NCI-H774 (cell line): ENCODE measurements around the gene MGP.

Experiments
- DNase-seq: peaks from one replicate; lab custom pipeline; 2025; lab: John Stamatoyannopoulos, UW

Gene MGP

GRCh38 chr12:14885718-14886221 lies at the start of gene MGP:
TSS of gene MGP (minus strand) at chr12:14885854. CDS start at chr12:14885791, 63 bp downstream.
- DNase-seq = no peak

DNA sequence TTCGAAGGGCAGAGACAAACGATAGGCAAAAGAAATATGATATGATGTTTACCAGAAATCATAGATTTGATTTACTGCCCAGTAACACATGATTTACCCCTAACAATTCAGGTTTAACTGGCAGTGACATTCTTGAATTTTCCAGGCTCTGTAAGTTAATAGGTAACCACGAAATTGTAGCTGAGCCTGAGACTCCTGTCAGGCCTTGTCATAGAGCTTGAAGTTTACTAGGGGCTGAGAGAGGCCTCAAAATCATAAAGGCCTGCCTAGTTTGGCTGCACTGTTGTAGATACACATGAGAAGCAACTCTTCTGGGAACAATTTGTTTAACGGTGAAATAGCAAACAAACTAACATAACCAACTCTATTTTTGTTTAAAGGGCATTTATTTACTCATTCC lies 49.4 kb upstream of the MGP start:
- no peak for DNase-seq

DNA sequence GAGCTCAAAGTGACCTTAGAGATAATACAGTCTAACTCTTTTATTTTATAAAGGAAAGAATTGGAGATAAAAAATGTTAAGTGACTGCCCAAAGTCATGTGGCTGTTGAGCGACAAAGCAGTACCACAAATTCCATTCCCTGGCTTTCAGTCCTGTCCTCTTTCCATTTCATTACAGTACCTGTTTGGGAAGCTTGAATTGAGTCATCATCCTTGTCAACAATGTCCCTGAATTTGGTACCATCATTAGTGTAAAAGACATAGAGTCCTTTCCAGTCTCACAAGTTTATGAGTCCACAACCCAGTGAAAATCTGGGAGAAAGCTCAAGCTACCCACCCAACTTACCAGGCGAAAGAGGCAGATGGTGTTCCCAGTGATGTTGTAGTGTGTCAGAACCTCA lies 48.9 kb upstream of the MGP start:
- no peak for DNase-seq

GRCh38 chr12:14931791-14932560 lies 46.3 kb upstream of the MGP start:
- DNase-seq = no peak

DNA sequence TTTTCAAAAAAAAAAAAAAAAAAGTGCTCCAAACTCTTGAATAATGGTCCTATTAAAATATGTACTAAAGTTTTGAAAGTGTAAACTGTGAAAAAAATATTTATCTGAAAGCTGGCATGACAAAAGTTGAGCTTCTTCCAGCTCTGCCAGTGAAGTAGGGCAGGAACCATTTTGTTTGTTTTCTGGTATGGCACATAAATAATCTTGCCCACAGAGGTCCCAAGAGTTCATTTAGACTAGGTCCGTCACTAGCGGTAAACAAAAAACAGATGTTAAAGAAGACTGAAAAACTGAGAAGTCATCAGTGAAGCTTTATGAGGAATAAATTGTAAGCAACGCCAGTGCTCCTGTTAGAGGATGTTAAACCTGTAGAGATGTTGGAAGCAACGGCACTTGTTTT lies 45.7 kb upstream of the MGP start:
- DNase-seq = no peak

GRCh38 chr12:14930299-14930698 lies 44.6 kb upstream of the MGP start:
- no peak for DNase-seq

DNA sequence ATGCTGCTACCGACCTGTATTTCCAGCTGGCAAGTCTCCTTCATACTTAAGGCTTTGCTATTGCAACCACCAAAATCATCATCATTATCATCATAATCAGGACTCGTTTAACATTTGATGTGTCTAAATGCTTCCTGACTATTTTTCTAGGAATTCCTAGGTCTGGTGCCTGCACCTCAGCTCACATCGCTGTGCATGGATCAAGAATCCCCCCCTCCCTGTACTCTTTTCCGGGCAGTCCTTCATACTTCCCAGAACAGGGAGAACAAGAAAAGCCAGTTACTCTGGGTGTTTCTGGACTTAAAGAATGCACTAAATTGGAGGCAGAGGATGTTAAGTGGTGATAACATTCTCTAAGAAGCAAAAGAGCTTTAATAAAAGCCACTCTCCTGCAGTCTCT lies 43.3 kb upstream of the MGP start:
- DNase-seq = no peak

DNA sequence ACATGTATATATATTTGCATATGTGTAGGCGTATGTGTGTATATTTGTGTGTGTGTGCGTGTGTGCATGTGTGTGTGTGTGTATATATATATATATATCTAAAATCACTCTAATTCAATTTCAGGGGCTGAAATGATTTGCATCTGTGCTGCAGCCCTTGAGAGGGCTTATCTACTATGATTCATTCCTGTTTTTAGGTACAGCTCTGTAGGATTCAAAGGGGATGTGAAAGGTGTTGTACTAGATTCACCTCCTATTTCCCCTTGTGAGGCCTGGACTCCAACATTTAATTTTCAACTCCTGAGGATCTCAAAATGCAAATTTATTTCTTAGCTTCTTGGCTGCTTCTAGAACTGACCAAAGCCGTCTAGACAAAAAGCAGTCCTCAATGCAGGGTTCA lies 41.6 kb upstream of the MGP start:
- DNase-seq = no peak

DNA sequence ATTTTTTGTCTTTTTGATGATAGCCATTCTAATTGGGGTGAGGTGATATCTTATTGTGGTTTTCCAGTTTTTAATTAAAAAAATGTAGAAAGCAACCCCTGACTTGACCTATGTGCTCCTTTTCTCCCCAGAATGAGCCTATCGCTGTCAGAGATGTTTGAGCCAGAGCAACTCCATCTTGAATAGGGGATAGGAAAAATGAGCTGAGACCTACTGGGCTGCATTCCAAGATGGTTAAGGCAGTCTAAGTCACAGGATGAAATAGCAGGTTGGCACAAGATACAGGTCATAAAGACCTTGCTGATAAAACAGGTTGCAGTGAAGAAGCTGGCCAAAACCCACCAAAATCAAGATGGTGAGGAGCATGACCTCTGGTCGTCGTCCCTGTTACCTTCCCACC lies 38.9 kb upstream of the MGP start:
- no peak for DNase-seq

- no peak for DNase-seq
Observed at GRCh38 chr12:14923944-14924343, 38.3 kb upstream of the MGP start.

GRCh38 chr12:14921218-14921617 lies 35.6 kb upstream of the MGP start:
- DNase-seq = no peak

DNA sequence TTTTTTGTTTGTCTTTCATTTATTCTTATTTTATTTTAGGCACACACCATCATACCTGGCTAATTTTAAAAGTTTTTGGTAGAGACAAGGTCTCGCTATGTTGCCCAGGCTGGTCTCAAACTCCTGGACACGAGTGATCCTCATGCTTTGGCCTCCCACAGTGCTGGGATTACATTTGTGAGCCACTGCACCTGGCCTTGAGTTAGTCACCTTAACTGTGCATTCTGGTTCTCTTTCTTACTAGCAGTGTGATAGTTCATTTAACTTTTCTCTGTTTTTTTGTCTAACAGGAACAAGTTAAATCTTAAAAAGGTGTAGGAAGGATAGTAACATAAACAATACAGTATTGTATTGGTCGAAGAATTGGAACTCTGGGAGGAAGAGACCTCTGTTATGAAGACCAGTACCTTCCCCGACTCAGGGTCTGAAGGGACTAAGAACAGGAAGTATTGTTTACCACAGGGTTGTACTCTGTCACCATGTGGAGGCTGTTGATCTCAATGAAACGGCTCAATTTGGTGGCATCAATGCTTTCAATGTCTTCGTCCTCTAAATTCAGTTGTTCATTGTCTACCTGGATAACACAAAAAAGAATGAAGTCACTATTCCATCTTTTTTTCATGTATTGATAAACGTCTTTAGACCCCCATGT lies 34.9 kb upstream of the MGP start:
- no peak for DNase-seq

GRCh38 chr12:14919455-14919854 lies 33.8 kb upstream of the MGP start:
- DNase-seq = no peak

DNA sequence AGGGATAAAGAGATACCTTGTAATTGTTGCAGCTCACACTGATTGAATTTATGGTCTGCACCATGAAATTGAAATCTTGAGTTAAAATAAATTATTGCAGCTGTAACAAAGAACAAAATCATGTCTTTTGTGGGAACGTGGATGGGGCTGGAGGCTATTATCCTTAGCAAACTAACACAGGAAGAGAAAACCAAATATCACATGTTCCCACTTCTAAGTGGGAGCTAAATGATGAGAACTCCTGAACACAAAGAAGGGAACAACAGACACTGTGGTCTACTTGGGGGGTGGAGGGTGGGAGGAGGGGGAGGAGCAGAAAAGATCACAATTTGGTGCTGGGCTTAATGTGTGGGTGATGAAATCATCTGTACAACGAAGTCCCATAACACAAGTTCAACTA lies 30.1 kb upstream of the MGP start:
- DNase-seq = no peak

DNA sequence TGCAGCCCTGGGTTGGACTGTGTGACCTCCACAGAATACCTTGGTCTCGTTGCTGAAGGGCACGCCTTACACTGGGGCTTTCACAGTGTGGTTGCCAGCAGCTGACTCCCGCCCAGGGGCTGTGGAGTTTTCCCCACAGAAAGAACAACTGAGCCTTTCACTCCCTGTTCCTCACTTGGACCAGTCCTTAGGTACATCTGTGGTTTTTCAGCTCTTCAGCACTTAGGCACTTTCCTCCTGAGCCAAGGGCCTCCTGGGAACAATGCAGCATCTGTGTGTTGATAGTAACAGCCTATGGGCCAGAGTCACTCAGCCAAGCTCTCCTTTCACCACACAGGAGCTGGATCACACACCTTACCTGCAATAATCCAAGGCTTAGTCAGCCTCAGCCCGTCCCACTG lies 27.7 kb upstream of the MGP start:
- DNase-seq = no peak

DNA sequence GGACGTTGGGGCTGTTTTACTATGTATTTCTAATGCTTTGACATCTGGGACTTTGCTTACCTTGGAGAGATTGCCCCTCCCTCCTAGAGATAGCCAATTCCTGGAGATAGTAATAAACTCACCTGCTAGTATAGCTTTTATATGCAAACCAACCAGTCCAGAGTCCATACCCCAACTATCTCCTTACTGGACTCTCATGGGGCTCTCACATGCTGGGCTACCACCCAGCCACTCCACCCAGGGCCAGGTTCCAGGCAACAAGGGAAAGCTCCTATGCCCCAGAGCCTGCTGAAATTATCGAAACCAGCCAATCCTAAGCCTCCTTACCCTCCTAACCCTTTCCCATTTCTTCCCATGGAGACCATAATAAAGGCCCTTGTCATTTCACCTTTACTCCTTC lies 25.5 kb upstream of the MGP start:
- DNase-seq = no peak

GRCh38 chr12:14910090-14910915 lies 24.6 kb upstream of the MGP start:
- DNase-seq = no peak

DNA sequence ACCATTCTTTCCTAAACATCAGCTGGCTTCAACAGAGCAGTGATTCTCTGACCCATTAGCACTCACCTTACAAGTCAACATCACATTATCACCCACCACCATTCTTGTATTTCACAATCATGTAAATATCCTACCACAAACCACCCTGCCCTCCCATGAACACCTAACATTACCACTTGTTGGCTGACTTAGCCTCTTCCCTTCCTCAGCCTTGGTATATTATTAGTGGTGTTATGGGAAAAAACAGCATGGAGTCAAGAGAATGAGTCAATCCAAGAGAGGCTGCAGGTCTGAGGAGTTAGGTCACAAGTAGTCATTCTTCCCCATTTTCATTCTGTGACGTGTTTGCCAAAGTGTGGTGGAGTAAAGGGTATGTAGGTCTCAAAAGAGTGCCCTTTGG lies 22.3 kb upstream of the MGP start:
- no peak for DNase-seq

GRCh38 chr12:14906114-14906513 lies 20.5 kb upstream of the MGP start:
- DNase-seq = no peak

GRCh38 chr12:14905269-14906004 lies 19.8 kb upstream of the MGP start:
- DNase-seq = no peak

GRCh38 chr12:14904854-14905253 lies 19.2 kb upstream of the MGP start:
- DNase-seq = no peak
